ENCODE results near the gene USP32.

- TF ChIP-seq FOXA2 (IDR thresholded peaks at IDR 0.05) (no peak), TAF1 (conservative IDR thresholded peaks at IDR 0.05) (no peak), REST (IDR thresholded peaks at IDR 0.05) (no peak), CTCF (IDR thresholded peaks at IDR 0.05; ENCODE audit: low read depth, low read length, missing input control) (no peak), ATF3 (IDR thresholded peaks at IDR 0.05) (no peak), RAD21 (IDR thresholded peaks at IDR 0.05) (no peak)
Measured at GRCh38 chr17:60224064-60224463, 167.9 kb downstream of the USP32 start.
